GM18519 (cell line): Measurements from ENCODE around the gene TAGLN.

Experiments
- ATAC-seq: cut with Tn5 transposase; IDR thresholded peaks from one replicate; pipeline ENCODE4 v1.9.1; 2021; ENCODE audit warnings: mild to moderate bottlenecking, moderate library complexity; ENCODE audit not compliant: unreplicated experiment, low FRiP score

The TAGLN gene

DNA sequence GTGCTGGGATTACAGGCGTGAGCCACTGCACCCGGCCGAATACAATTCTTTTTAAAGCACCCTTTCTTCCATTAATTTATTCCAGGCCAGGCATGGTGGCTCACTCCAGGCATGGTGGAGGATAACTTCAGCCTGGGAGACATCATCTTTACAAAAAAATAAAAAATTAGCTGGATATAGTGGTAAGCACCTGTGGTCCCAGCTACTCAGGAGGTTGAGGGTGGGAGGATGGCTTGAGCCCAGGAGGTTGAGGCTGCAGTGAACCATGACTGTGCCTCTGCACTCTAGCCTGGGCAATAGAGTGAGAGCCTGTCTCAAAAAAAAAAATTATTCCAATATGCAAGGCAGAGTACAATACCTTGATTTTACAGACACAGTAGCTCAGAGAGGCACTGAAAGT, 11.4 kb downstream of the TAGLN start:
- no peak for ATAC-seq

DNA sequence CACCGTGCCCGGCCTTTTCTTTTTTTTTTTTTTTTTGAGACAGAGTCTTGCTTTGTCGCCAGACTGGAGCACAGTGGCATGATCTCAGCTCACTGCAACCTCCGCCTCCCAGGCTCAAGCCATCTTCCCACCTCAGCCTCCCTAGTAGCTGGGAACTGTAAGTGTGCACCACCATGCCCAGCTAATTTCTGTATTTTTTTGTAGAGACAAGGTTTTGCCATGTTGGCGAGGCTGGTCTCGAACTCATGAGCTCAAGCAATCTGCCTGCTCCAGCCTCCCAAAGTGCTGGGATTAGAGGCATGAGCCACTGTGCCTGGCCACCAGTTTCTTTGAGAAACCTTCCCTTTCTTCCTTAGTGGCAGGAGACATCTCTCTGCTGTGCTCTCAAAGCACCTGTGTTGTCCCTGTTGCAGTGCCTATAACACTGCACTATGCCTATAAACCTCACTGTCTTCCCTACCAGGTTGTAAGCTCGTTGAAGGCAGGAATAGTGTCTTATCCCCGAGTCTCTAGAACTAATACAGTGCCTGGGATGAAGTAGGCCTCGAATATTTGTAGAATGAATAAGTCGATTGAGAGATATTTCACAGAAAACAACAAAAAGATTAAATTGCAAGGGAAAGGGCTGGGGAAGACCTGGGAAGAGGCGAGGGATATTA, 13.7 kb downstream of the TAGLN start:
- no peak for ATAC-seq

DNA sequence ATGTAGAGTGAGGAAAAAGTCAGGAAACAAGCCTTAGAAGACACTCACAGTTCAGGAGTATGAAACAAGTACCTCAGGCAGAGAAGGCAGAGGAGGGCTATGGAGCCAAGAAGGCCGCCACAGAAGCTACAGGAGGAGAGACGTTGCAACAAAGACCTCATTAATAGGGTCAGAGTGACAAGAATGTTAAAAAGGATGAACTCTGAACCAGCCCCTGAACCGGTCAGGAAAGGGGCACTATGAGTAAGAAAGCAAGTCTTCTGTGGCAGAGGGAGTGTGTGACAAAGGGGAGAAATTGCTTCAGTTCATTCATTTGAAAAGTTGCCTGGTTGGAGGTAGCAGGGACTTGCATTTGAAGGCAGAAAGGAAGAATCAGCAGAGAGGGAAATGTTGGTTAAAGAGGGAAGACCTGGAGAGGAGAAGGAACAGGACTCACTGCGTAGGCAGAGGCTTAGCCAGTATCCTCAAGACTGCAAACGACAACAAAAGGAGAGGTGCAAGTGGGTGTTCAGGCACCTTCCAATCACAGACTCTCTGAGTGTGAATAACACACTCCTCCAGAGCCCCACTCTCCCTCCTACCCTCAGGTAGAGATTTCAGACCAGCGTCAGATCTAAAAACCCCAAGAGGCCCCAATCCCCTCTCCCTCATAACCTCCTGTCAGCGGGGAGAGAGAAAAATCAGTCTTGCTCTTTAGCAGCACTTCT, 15.4 kb downstream of the TAGLN start:
- no peak for ATAC-seq

DNA sequence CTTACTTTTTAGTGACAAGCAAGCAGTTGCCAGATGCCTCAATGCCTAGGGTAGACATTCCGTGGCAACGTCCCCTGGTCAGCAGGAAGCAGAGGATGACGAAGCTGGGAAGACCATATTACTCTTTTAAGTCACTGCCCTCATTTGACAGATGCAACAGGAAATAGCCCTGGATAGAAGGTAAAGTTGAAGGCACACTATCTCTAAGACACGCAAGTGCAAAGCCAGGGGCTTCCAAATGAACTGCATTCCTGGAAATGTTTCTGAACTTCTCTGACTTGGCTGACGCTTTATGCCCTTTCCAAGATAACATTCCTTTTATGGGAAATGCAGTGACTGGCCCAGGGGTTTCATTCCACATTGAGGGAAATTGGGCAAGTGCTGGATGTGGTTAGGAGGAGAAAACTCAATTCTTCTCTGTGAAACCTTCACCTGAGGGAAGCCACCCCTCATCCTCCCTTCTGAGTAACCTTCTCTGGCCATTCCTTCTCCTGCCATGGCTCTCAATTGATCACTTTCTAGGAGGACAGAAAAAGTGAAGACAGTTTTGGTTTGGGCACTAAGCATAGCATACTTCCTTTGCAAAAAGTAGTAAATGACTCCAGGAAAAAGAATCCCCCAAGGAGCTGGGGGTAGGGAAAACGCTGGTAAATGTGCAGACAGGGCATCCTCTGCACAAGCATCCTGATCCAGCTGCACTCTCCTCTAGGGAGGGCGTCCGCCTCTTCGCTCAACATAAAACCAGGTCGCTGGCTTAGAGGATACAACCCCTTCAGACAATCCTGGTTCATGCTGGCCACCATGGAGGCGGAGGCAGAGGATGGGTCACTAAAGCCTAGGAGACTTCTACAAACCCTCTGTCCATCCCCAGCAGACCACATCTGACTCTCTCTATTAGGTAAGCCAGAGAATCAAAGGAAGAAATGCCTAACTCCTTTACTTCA, 18.2 kb downstream of the TAGLN start:
- ATAC-seq: no peak

DNA sequence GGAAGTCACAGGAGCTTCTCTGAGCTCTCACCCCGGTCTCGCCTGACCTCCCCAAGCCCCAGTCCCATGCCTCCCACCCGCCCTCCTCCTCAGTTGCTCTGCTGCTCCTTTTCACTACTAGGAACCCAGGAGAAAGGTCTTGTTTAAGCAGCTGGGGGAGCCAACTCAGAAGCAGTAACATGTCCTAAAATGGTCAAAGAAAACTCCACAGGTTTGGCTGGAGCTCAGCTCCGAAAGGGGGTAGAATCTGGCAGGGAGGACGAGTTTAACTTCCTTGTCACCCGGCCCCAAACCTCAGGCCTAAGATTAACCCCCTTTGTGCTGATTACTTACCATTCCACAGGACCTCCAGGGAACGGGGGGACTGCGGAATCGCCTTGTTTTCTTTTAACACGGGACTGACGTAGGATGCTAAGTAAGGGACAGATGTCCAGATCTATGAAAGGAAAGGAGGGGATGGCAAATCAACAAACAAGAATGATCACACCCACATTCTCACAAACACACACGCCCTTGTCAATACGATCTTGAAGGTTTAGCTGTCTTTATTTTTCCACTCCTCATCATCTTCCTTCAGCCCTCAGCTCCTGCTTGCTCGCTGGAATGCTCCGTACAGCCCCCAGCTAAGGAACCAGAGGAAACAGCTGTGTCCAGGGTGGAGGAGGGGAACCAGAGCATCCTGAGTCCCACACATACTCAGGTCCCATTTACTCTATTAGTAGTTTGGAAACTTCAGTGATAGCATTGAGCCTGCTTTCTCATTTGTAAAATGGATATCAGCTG, 19.2 kb downstream of the TAGLN start:
- ATAC-seq: no peak

DNA sequence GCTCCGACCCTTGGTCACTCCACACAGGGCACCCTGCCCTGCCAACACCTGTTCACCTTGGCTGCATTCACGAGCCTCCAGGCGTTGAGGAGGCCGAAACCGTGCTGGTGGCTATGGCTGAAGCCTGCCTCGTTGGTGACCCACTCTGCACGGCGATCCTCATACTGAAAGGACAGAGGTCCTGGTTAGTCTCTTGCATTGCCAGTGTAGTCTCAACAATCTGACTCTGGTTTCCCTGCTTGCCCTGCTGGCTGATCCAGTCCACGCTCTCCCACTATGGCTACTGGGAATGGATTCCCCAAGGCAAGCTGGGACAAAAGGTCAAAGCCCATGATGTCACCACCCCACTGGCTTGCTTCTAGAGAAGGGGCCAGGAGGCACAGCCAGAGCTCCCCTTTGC, 19.8 kb downstream of the TAGLN start:
- ATAC-seq: no peak

DNA sequence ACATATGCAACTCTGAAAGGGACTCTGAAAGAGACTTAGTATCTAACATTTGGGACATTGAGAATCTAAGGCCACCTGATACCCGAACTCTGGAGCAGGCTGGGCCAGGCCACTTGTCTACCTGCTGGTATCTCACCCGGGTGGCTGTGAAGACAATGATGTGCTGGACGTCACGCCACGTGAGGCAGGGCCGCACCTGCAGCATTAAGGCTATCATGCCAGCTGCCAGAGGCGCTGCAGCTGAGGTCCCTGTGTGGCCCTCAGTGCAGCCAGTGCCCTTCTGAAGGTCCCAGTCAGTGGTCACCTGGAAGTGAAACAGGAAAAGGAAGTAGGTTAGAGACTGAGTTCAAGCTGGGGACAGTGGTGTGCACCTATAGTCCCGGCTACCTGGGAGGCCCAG, 20.3 kb downstream of the TAGLN start:
- no peak for ATAC-seq

DNA sequence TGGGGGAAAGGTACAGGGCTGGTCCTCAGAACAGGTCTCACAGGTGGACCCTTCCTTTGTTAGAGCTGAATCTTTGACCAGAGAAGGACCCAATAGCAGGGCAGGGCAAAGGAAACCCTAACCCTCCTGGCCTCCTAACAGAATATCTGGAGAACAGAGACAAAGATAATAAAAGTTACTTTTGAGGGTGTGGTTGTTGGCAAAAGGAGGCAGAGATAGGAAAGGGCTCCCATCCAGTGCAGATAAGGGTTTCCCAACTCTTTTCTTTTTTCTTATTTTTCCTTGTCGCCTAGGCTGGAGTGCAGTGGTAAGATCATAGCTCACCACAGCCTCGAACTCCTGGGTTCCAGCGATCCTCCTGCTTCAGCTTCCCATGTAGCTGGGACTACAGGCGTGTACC, 20.8 kb downstream of the TAGLN start:
- ATAC-seq: no peak

DNA sequence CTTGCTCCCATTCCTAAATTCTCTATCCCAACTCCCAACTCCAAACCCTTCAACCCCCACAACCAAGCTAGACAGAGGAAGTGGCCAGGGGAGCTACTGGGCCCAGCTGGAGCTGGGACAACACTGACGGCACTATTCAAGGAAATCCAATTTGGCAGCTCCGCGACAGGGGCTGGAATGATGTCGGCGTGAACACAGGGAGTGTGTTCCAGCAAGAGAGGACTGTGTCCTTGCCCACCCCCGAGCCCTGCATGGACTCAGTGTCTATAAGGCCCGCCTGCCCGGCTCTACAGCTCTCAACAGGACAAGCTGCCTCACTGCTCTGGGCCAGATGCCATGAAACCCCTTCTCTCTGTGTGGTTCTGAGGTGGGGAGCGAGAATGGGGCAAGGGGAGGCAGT, 21.4 kb downstream of the TAGLN start:
- ATAC-seq: no peak

DNA sequence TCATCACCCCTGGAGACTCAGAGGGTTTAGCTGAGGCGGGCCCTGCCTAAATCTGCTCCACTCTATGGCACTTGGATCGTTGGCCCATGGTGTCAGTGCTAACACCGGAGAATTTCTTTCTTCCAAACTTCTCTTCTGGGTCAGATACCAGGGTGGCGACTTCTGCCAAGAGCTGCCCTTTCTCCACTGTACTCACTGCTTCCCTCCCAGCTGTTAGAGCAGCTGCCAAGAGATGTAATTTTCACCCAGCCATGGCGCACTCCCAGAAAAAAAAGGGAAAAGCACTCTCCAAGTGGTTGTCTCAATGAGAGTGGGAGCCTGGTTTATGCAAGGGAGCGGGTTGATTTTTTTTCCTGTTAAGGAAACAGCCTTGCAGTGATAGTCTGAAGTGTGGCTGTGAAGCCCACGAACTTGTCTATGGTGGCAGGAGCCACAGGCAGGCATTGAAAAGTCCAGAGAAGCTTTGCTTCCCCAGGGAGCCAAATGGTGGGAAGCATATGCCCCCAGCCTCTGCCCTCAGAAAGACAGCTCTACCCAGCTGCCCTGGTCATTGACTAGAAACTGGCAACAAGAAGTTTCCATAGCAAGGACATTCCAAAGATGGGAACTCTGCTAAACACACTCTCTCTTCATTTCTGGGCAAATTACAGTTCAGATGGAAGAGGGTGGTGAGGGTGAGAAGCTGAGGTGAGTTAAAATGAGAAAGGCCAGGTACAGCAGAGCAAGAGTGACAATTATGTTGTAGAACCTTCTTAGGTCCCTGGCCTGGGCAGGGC, 22.0 kb downstream of the TAGLN start:
- no peak for ATAC-seq

DNA sequence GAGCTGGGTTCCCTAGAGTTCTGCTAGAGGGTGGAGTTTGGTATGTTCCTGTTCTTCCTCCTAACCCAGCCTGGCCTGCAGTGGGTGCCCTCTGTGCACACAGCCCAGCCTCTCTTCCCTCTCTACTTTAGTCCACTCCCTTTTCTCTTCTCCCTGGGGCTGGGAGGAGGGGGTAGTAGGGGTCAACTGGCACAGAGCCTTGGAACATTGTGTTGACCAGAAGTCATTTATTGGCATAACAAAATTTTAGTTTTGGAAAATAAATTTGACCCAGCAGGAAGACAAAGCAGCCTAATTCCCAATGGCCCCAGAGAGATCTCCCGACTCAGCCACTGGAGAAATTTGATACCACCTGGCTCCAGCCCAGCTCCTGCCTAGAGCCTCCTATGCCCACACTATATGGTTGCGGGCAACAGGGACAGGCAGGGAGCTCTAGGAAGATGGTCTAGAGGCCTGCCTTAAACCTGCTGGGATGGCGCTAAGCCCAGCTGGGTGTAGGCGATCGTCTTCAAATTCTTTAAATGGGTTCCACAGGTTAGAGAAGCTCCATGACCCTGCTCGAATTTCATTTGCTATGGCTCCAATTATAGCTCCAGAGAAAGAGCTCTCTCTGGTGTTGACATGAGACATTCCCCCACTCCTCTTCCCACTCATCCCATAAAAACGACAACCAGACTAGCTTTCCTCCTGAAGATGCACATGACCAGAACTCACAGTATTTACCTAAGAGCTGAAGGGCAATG, 22.8 kb downstream of the TAGLN start:
- no peak for ATAC-seq

DNA sequence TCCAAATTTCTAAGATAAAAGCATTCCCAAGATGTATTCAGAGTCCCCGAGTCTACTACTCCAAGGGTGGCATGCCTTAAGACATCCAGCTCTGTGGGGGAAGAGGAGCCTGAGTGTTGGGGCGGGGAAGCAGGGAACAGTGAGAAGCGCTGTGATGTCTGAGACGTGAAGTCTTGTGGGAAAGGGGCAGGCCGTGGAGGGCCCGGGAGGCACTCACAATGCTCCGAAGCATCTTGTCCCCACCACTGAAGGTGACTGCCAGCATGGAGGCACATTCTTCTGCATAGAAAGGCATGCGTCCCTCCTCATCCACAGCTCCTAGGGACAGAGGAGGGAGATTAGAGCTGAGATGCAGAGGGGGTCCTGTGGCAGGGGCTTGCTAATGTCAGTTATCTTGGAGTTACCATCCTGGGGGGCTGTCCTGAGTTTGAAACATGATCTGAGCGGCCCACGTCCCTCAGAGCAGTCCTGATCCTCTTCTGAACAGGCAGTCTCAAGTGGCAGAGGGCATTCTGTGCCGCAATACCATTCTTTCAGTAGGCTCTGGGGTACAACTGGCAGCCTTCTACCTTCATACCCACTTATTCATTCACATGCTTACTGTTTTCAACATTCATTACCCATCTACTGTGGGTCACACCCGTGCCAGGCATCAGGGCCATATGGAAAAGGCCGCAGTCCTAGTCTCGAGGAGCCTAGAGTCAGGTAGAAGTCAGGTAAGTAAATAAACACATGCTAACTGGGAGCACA, 24.0 kb downstream of the TAGLN start:
- no peak for ATAC-seq

DNA sequence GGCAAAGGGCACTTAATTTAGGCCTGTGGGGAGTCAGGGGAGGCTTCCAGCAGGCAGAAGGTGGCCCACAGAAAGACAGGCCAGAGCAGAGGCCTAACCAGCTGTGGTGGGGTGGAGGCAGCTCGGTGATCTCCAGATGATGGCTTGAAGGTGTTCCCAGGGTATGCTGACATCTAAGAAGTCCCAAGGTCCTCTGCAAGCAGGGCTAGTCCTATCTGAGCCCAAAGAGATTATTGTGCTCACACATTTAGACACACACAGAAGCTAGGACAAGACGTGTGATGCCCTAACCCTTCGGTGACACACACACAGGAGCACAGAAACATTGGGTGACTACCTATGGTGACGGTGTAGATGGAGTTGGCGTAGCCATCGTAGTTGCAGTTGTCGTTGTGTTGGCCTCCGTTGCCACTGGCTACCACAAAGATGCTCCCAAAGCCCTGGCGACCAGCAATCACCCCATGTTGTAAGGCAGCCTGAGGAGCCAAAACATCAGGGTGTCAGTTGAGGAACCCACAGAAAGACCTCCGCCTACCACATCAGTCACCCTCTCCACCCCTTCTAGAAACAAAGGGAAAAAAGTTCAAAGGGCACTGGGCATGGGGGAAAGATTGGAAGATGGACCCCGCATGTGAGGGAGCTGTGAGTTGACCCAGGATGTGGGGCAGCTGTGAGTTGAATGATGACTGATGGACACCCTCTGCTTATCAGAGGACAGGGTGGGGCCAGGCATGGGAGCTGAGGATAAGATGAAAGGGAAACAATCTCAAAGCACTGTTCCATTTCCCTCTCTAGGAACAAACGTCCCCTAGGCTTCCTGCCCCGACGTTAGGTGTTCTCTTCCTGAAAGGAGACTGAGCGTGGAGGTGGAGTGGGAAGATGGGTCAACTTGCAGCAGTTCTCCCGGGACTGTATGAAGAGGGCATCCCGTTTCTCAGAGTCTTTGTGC, 24.8 kb downstream of the TAGLN start:
- ATAC-seq: no peak

DNA sequence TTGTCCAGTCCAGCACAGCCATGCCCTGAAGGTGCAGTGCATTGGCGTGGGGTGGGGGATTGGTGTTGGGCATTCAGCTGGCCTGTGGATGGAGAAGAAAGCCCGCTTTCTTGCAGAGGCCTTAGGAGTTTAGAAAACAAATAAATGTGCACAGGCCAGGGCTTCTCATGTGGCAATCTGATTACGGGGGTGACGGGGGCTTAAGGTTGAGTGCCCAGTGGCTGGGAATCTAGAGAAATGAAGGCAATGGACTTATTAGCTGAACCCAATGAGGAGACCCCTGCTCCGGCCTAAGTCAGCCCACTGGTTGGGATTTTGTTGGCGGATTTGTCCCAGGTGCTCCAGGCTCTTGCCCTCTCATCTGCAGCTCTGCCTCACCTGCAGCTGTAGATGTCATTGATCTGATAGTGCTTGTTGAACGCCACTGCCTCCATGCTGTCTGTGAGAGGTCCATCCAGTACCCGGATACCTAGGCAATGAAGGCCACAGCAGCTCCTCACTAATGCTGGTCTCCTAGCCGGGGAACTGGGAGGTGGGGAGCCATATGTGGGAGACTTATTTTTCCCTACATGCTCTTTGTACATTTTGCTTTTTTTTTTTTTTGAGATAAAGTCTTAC, 26.5 kb downstream of the TAGLN start:
- no peak for ATAC-seq

DNA sequence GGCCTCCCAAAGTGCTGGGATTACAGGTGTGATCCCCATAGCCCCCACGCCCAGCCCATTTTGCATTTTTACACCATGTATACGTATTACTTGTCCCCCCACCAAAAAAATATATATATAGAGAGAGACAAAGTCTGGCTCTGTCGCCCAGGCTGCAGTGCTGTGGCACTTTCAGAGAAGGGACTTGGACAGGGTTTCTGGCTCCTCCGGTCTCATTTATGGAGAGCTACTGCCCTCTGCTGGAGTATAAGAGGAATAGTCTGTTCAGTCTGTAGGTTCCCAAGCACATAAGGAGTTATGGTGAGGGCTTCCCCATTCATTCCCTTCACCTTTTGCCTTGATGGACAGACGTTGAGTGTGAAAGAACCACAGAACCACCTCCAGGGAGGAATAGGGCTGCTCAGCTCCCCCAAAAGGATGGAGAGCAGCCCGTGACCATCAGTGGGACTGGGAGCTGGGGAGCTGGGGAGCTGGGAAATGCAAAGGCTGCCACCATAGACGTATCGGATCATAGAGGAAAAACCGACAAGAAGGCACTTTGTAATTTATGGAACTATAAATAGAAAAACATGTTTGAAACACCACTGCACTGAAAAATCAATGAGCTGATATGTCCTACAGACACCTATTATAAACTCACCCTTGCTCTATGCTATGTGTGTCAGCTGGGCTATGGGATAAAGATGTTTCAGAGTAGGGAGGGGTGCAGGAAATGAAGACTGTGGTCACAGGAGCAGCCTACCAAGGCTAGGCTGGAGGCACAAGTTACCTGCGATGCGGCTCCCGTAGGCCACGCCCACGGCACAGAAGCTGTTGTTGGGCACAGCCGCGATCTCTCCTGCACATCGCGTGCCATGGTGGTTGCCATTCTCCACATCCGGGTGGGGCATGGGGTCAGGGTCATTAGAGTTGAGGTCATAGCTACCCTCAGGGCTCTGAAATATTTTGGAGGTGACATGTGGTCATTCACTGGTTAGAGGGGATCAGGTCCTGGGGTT, 27.5 kb downstream of the TAGLN start:
- no peak for ATAC-seq

DNA sequence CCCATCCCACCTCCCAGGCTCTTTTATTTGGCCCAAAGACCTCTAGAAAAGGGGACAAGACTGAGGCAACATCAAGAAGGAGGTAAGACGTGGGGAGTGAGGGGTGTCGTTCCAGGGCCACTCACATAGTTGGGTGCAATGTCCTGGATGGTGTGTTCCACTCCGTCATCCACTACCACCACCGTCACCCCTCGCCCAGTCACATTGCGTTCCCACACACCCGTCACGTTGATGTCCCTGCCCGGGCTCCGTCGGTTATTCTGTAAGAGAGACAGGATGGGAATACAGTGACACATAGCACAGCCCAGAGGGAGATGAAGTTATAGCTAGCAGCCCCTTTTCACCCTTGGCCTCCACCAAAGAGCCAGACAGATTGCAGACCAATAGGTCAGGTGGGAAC, 28.9 kb downstream of the TAGLN start:
- ATAC-seq: no peak
